ENCODE results near the gene FOSL2. TPM values are rescaled to one million over a fixed set of nuclear protein-coding genes. Genes with fewer than 3 reads are reported as not detected.

FOSL2 gene
- total RNA-seq, 1 experiment from 2014 or later: 44.7 TPM

- Histone ChIP-seq H3K27me3 (replicated peaks) (no peaks in the 10 kb centered on the region), H3K27ac (peak overlapping the region; percentile 98), H3K4me1 (replicated peaks) (peaks cover 51% of the 10 kb centered on the region), H3K36me3 (peaks cover 22% of the 10 kb centered on the region), H3K4me3 (peak overlapping the region; percentile 73), H3K9me3 (replicated peaks) (no peaks in the 10 kb centered on the region)
- DNase-seq (ENCODE audit: low read depth in 1 of 2, low spot score in 2 of 2): peak; percentile 94 to 95
Measured at GRCh38 chr2:28390241-28390745, 2.4 kb upstream of the FOSL2 start.

GRCh38 chr2:28390746-28391563 is 1.7 kb upstream of the FOSL2 start:
- peak overlapping the region; percentile 98 for H3K27ac ChIP-seq
- DNase-seq (ENCODE audit: low read depth in 1 of 2, low spot score in 2 of 2): peak; percentile 91 to 95
- no peaks in the 10 kb centered on the region for H3K27me3 ChIP-seq (replicated peaks)
- peaks cover 57% of the 10 kb centered on the region for H3K4me1 ChIP-seq (replicated peaks)
- peak overlapping the region; percentile 73 for H3K4me3 ChIP-seq
- peaks cover 29% of the 10 kb centered on the region for H3K36me3 ChIP-seq
- H3K9me3 ChIP-seq (replicated peaks): no peaks in the 10 kb centered on the region

GRCh38 chr2:28391564-28392296 is 928 bp upstream of the FOSL2 start:
- peaks cover 58% of the 10 kb centered on the region for H3K4me1 ChIP-seq (replicated peaks)
- H3K9me3 ChIP-seq (replicated peaks): no peaks in the 10 kb centered on the region
- peak overlapping the region; percentile 73 for H3K4me3 ChIP-seq
- H3K27me3 ChIP-seq (replicated peaks): no peaks in the 10 kb centered on the region
- H3K27ac ChIP-seq: peak overlapping the region; percentile 98
- peak; percentile 91 to 94 for DNase-seq (ENCODE audit: low read depth in 1 of 2, low spot score in 2 of 2)
- H3K36me3 ChIP-seq: peaks cover 35% of the 10 kb centered on the region

- peaks cover 58% of the 10 kb centered on the region for H3K4me1 ChIP-seq (replicated peaks)
- H3K36me3 ChIP-seq: peaks cover 45% of the 10 kb centered on the region
- H3K27ac ChIP-seq: peak overlapping the region; percentile 98
- peak; percentile 61 to 72 for DNase-seq (ENCODE audit: low read depth in 1 of 2, low spot score in 2 of 2)
- no peaks in the 10 kb centered on the region for H3K27me3 ChIP-seq (replicated peaks)
- no peaks in the 10 kb centered on the region for H3K9me3 ChIP-seq (replicated peaks)
- peak overlapping the region; percentile 73 for H3K4me3 ChIP-seq
Measured at GRCh38 chr2:28393114-28393836, 617 bp downstream of the FOSL2 start.

GRCh38 chr2:28394331-28394877 is 1.7 kb downstream of the FOSL2 start:
- Histone ChIP-seq H3K27me3 (replicated peaks) (no peaks in the 10 kb centered on the region), H3K4me3 (peak overlapping the region; percentile 73), H3K36me3 (peaks cover 56% of the 10 kb centered on the region), H3K9me3 (replicated peaks) (no peaks in the 10 kb centered on the region), H3K27ac (peak overlapping the region; percentile 87), H3K4me1 (replicated peaks) (peaks cover 60% of the 10 kb centered on the region)
- DNase-seq (ENCODE audit: low read depth in 1 of 2, low spot score in 2 of 2): peak; percentile 64 to 74

- peak overlapping the region; percentile 87 for H3K27ac ChIP-seq
- H3K4me1 ChIP-seq (replicated peaks): peaks cover 54% of the 10 kb centered on the region
- peaks cover 62% of the 10 kb centered on the region for H3K36me3 ChIP-seq
- no peaks in the 10 kb centered on the region for H3K27me3 ChIP-seq (replicated peaks)
- H3K9me3 ChIP-seq (replicated peaks): no peaks in the 10 kb centered on the region
- DNase-seq (ENCODE audit: low read depth in 1 of 2, low spot score in 2 of 2): peak in 1 of 2 experiments; percentile 64
- H3K4me3 ChIP-seq: peak overlapping the region; percentile 73
Measured at GRCh38 chr2:28394997-28395333, 2.3 kb downstream of the FOSL2 start.

- peak overlapping the region; percentile 87 for H3K27ac ChIP-seq
- peaks cover 49% of the 10 kb centered on the region for H3K4me1 ChIP-seq (replicated peaks)
- no peaks in the 10 kb centered on the region for H3K9me3 ChIP-seq (replicated peaks)
- DNase-seq (ENCODE audit: low read depth in 1 of 2, low spot score in 2 of 2): peak in 1 of 2 experiments; percentile 64
- no peaks in the 10 kb centered on the region for H3K27me3 ChIP-seq (replicated peaks)
- H3K36me3 ChIP-seq: peaks cover 67% of the 10 kb centered on the region
- peak overlapping the region; percentile 73 for H3K4me3 ChIP-seq
Measured at GRCh38 chr2:28395334-28396061, 2.8 kb downstream of the FOSL2 start.

- peaks cover 40% of the 10 kb centered on the region for H3K4me1 ChIP-seq (replicated peaks)
- H3K27me3 ChIP-seq (replicated peaks): no peaks in the 10 kb centered on the region
- H3K27ac ChIP-seq: peak overlapping the region; percentile 87
- DNase-seq (ENCODE audit: low read depth in 1 of 2, low spot score in 2 of 2): no peak
- H3K36me3 ChIP-seq: peaks cover 79% of the 10 kb centered on the region
- no peak overlapping the region for H3K4me3 ChIP-seq
- H3K9me3 ChIP-seq (replicated peaks): no peaks in the 10 kb centered on the region
Measured at GRCh38 chr2:28397043-28397381, 4.4 kb downstream of the FOSL2 start.

GRCh38 chr2:28398101-28398834 is 5.6 kb downstream of the FOSL2 start:
- Histone ChIP-seq H3K27ac (peak overlapping the region; percentile 87), H3K36me3 (peaks cover 86% of the 10 kb centered on the region), H3K9me3 (replicated peaks) (no peaks in the 10 kb centered on the region), H3K4me3 (no peak overlapping the region), H3K4me1 (replicated peaks) (peaks cover 40% of the 10 kb centered on the region), H3K27me3 (replicated peaks) (no peaks in the 10 kb centered on the region)
- peak; percentile 35 to 63 for DNase-seq (ENCODE audit: low read depth in 1 of 2, low spot score in 2 of 2)

GRCh38 chr2:28399289-28399688 is 6.6 kb downstream of the FOSL2 start:
- no peaks in the 10 kb centered on the region for H3K9me3 ChIP-seq (replicated peaks)
- no peaks in the 10 kb centered on the region for H3K27me3 ChIP-seq (replicated peaks)
- no peak overlapping the region for H3K4me3 ChIP-seq
- H3K27ac ChIP-seq: no peak overlapping the region
- H3K4me1 ChIP-seq (replicated peaks): peaks cover 40% of the 10 kb centered on the region
- peaks cover 90% of the 10 kb centered on the region for H3K36me3 ChIP-seq
- no peak for DNase-seq (ENCODE audit: low read depth in 1 of 2, low spot score in 2 of 2)

- Histone ChIP-seq H3K4me3 (no peak overlapping the region), H3K27me3 (replicated peaks) (no peaks in the 10 kb centered on the region), H3K36me3 (peaks cover 90% of the 10 kb centered on the region), H3K9me3 (replicated peaks) (no peaks in the 10 kb centered on the region), H3K27ac (no peak overlapping the region), H3K4me1 (replicated peaks) (peaks cover 40% of the 10 kb centered on the region)
- DNase-seq (ENCODE audit: low read depth in 1 of 2, low spot score in 2 of 2): no peak
Measured at GRCh38 chr2:28399956-28400355, 7.3 kb downstream of the FOSL2 start.

GRCh38 chr2:28400419-28400818 is 7.8 kb downstream of the FOSL2 start:
- H3K27me3 ChIP-seq (replicated peaks): no peaks in the 10 kb centered on the region
- H3K4me3 ChIP-seq: no peak overlapping the region
- no peak overlapping the region for H3K27ac ChIP-seq
- peaks cover 90% of the 10 kb centered on the region for H3K36me3 ChIP-seq
- H3K9me3 ChIP-seq (replicated peaks): no peaks in the 10 kb centered on the region
- DNase-seq (ENCODE audit: low read depth in 1 of 2, low spot score in 2 of 2): no peak
- H3K4me1 ChIP-seq (replicated peaks): peaks cover 40% of the 10 kb centered on the region

All from SJSA1 (cell line).